Measurements from ENCODE around the gene TNFRSF25.

The TNFRSF25 gene

DNA sequence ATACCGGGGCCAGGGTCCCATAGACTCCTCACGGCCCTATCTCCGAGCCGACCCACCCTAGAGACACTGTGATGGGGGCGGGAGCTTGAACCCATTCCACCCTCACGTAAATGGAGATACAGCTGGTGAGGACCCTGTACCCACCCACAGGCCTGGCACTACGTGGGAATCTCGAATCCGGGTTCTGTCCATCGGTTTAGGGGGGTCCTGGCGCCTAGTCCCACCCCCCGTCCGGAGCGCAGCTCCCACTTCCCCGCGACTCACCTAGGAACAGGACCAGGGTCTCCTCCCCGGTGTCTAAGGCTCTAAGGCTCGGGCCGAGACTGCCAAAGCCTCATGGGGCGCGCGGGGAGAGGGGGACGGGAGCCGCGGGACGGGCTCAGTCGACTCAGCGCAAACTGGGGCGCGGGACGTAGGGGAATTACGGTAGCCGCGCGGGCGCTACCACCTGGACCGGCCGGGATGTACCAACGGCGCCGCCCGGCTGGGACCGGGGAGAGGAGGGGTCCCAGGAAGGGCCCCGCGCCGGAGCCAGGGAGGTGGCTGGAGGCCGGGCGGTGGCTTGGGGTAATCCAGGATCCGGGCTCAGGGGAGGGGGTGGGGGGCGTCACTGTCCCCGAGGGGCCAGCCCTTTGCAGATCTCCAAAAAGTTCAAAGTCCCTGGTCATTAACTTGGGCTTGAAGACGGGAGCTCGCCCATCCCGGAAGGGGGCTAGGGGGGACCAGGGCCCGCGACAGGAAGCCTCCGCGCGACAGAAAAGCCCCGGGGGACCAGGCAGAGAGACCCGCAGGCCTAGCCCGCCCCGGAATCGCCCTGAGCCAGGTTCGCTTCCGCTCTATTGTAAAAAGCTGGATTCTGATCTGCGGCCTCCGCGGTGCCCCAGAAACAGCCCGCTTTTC lies 24.5 kb upstream of the TNFRSF25 start:
- Histone ChIP-seq H3F3A (ENCODE audit: insufficient read depth, low read length) (no peaks in the 10 kb centered on the region), H3K4me3 (ENCODE audit: low read depth, low read length, poor library complexity, severe bottlenecking) (peak overlapping the region; percentile 72), H3K9me2 (ENCODE audit: low read depth, low read length) (no peaks in the 10 kb centered on the region), H3K79me2 (ENCODE audit: insufficient read depth, low read length) (no peaks in the 10 kb centered on the region), H3K27ac (ENCODE audit: low read depth, low read length, poor library complexity, severe bottlenecking) (no peak overlapping the region), H3K4me1 (ENCODE audit: insufficient read depth, low read length, severe bottlenecking) (peaks cover 9% of the 10 kb centered on the region), H3K27me3 (ENCODE audit: insufficient read depth, low read length) (peaks cover 6% of the 10 kb centered on the region; the same call in 1 of the 2 replicates), H3K36me3 (ENCODE audit: insufficient read depth, low read length) (no peaks in the 10 kb centered on the region), H2AFZ (ENCODE audit: low read length) (0 out of 2 replicates have a peak overlapping the region, but pooled peaks have one; percentile 19), H3K9ac (ENCODE audit: low read length) (peak overlapping the region; percentile 77), H4K20me1 (ENCODE audit: insufficient read depth, low read length) (no peaks in the 10 kb centered on the region), H3K9me3 (ENCODE audit: low read length) (no peaks in the 10 kb centered on the region), H3K4me2 (ENCODE audit: low read length) (peak overlapping the region; percentile 94)
- TF ChIP-seq EZH2 (IDR thresholded peaks at IDR 0.05; ENCODE audit: borderline replicate concordance, low read length): no peak
- TF ChIP-seq, protein P1, sequence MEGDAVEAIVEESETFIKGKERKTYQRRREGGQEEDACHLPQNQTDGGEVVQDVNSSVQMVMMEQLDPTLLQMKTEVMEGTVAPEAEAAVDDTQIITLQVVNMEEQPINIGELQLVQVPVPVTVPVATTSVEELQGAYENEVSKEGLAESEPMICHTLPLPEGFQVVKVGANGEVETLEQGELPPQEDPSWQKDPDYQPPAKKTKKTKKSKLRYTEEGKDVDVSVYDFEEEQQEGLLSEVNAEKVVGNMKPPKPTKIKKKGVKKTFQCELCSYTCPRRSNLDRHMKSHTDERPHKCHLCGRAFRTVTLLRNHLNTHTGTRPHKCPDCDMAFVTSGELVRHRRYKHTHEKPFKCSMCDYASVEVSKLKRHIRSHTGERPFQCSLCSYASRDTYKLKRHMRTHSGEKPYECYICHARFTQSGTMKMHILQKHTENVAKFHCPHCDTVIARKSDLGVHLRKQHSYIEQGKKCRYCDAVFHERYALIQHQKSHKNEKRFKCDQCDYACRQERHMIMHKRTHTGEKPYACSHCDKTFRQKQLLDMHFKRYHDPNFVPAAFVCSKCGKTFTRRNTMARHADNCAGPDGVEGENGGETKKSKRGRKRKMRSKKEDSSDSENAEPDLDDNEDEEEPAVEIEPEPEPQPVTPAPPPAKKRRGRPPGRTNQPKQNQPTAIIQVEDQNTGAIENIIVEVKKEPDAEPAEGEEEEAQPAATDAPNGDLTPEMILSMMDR (IDR thresholded peaks at IDR 0.05; ENCODE audit: low read length): no peak

DNA sequence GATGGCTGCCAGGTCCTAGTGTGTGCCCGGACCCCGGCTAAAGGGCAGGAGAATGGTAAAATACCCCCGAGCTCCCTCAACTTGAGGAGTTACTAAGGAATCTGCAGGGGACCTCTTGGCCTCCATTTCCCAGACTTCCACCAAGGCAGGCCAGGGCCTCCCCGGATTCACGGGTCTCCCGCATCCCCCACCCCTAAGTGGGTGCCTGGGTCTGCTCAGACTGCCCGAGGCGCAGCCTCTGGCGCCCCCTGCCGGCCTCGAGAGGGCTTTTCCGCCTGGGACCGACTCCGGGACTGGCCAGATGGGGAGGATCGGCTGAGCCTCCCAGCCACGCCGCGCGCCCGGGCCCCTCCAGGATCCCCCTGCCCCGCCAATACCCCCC lies 23.8 kb upstream of the TNFRSF25 start:
- no peaks in the 10 kb centered on the region for H3F3A ChIP-seq (ENCODE audit: insufficient read depth, low read length)
- H3K9me2 ChIP-seq (ENCODE audit: low read depth, low read length): no peaks in the 10 kb centered on the region
- no peaks in the 10 kb centered on the region for H3K36me3 ChIP-seq (ENCODE audit: insufficient read depth, low read length)
- H3K4me3 ChIP-seq (ENCODE audit: low read depth, low read length, poor library complexity, severe bottlenecking): peak overlapping the region; percentile 72
- no peak for TF ChIP-seq EZH2 (IDR thresholded peaks at IDR 0.05; ENCODE audit: borderline replicate concordance, low read length)
- TF ChIP-seq, protein P1 (IDR thresholded peaks at IDR 0.05; ENCODE audit: low read length): peak; percentile 84
- H4K20me1 ChIP-seq (ENCODE audit: insufficient read depth, low read length): no peaks in the 10 kb centered on the region
- H3K4me2 ChIP-seq (ENCODE audit: low read length): peak overlapping the region; percentile 94
- H3K9ac ChIP-seq (ENCODE audit: low read length): peak overlapping the region; percentile 77
- H3K27ac ChIP-seq (ENCODE audit: low read depth, low read length, poor library complexity, severe bottlenecking): no peak overlapping the region
- H3K27me3 ChIP-seq (ENCODE audit: insufficient read depth, low read length): peaks cover 5% of the 10 kb centered on the region
- peaks cover 9% of the 10 kb centered on the region for H3K4me1 ChIP-seq (ENCODE audit: insufficient read depth, low read length, severe bottlenecking)
- H3K79me2 ChIP-seq (ENCODE audit: insufficient read depth, low read length): no peaks in the 10 kb centered on the region
- H3K9me3 ChIP-seq (ENCODE audit: low read length): no peaks in the 10 kb centered on the region
- no peak overlapping the region for H2AFZ ChIP-seq (ENCODE audit: low read length)

DNA sequence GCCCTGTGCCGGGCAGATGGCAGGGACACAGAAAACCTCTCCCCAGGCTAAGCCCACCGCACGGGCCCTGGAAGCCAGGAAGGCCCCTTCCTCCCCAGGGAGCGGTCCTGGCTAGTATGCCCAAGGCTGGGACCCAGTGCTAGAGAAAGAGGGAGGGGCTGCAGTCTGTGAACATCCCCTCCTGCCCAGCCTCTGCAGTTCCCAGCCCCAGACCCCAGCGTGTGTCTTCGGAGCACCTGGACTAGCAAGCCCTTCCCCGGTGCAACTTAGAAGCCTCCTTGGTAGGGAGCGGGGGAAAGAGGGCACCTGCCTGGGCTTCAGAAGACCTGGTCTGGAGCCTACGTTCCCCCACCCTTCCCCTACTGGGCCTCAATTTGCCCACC lies 23.4 kb upstream of the TNFRSF25 start:
- Histone ChIP-seq H3K9me2 (ENCODE audit: low read depth, low read length) (no peaks in the 10 kb centered on the region), H3K79me2 (ENCODE audit: insufficient read depth, low read length) (no peaks in the 10 kb centered on the region), H3F3A (ENCODE audit: insufficient read depth, low read length) (no peaks in the 10 kb centered on the region), H3K4me3 (ENCODE audit: low read depth, low read length, poor library complexity, severe bottlenecking) (no peak overlapping the region), H3K27me3 (ENCODE audit: insufficient read depth, low read length) (peaks cover 5% of the 10 kb centered on the region), H4K20me1 (ENCODE audit: insufficient read depth, low read length) (no peaks in the 10 kb centered on the region), H3K4me1 (ENCODE audit: insufficient read depth, low read length, severe bottlenecking) (peaks cover 9% of the 10 kb centered on the region), H3K4me2 (ENCODE audit: low read length) (no peak overlapping the region), H3K27ac (ENCODE audit: low read depth, low read length, poor library complexity, severe bottlenecking) (no peak overlapping the region), H3K9me3 (ENCODE audit: low read length) (no peaks in the 10 kb centered on the region), H2AFZ (ENCODE audit: low read length) (no peak overlapping the region), H3K9ac (ENCODE audit: low read length) (no peak overlapping the region), H3K36me3 (ENCODE audit: insufficient read depth, low read length) (no peaks in the 10 kb centered on the region)
- TF ChIP-seq EZH2 (IDR thresholded peaks at IDR 0.05; ENCODE audit: borderline replicate concordance, low read length): no peak
- TF ChIP-seq, protein P1 (IDR thresholded peaks at IDR 0.05; ENCODE audit: low read length): no peak

All from OCI-LY1 (cell line).